Kidney epithelial cell (primary cell): Measurements from ENCODE around the gene PPP1R1C. TPM values are rescaled to one million over a fixed set of nuclear protein-coding genes. Genes with fewer than 3 reads are reported as not detected.
"Not testable (repeated sequence)": the region's sequence is repeated elsewhere in the genome, so short reads cannot be mapped to it uniquely, and the experiment has no call there.

Source experiments
- DNase-seq: peaks from one replicate; pipeline ENCODE4 v3.0.0-alpha.2; 2010; ENCODE audit warnings: low read depth
- H3K27me3 ChIP-seq: 2 replicates; pipeline ENCODE4 v1.6.0; 2011; ENCODE audit warnings: low read length; ENCODE audit not compliant: control insufficient read depth, insufficient read depth
- H3K36me3 ChIP-seq: 2 replicates; pipeline ENCODE4 v1.5.1; 2011; ENCODE audit warnings: low read length; ENCODE audit not compliant: control insufficient read depth, insufficient read depth
- H3K4me3 ChIP-seq: 2 replicates; pipeline ENCODE4 v1.5.1; 2011; ENCODE audit warnings: low read depth, mild to moderate bottlenecking, control low read depth, low read length
- total RNA-seq: library from RNA; depleted of rRNA; stranded (reverse); fragments of >200 nt; gene quantifications from 2 replicates; pipeline ENCODE4 v1.2.3, GENCODE V29; 2015
- TF ChIP-seq, protein P1 (sequence below): IDR thresholded peaks from 2 replicates; pipeline ENCODE4 v1.5.1; 2011; ENCODE audit warnings: mild to moderate bottlenecking, moderate library complexity, low read length, control low read depth, inconsistent platforms; ENCODE audit not compliant: insufficient read depth, poor library complexity, severe bottlenecking

Gene PPP1R1C
- total RNA-seq, 1 donor from 2014 or later, result 2.1 TPM

DNA sequence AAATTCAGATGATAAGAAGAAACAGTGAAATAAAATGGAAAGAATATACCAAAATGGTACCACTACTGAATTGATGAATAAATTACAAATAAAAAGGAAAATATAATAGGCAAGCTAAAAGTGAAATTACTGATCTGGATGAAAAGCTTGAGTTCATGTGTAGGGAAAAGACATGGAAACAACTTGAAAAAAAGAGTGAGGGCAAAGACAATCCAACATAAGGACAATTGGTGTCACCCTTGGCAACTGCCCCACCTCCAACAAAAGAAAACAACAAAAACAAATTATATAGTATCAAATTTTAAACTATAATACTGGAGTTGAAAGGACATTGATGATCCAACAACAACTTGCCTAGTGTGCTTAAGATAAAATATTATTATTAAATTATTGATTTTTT, 37.6 kb downstream of the PPP1R1C start:
- H3K4me3 ChIP-seq, result no peak overlapping the region
- no peak for DNase-seq
- H3K36me3 ChIP-seq, result no peaks in the 10 kb centered on the region

DNA sequence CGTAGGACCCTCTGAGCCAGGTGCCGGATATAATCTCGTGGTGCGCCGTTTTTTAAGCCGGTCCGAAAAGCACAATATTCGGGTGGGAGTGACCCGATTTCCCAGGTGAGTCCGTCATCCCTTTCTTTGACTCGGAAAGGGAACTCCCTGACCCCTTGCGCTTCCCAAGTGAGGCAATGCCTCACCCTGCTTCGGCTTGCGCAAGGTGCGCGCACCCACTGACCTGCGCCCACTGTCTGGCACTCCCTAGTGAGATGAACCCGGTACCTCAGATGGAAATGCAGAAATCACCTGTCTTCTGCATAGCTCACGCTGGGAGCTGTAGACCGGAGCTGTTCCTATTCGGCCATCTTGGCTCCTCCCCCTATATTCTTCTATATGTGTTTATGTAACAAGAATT, 45.2 kb downstream of the PPP1R1C start:
- not testable (repeated sequence) for H3K36me3 ChIP-seq, DNase-seq
- H3K4me3 ChIP-seq, result peak overlapping the region; percentile 31

More for the DNA sequence above, 37.6 kb downstream of the PPP1R1C start:
- no peaks in the 10 kb centered on the region for H3K27me3 ChIP-seq
- TF ChIP-seq, protein P1, sequence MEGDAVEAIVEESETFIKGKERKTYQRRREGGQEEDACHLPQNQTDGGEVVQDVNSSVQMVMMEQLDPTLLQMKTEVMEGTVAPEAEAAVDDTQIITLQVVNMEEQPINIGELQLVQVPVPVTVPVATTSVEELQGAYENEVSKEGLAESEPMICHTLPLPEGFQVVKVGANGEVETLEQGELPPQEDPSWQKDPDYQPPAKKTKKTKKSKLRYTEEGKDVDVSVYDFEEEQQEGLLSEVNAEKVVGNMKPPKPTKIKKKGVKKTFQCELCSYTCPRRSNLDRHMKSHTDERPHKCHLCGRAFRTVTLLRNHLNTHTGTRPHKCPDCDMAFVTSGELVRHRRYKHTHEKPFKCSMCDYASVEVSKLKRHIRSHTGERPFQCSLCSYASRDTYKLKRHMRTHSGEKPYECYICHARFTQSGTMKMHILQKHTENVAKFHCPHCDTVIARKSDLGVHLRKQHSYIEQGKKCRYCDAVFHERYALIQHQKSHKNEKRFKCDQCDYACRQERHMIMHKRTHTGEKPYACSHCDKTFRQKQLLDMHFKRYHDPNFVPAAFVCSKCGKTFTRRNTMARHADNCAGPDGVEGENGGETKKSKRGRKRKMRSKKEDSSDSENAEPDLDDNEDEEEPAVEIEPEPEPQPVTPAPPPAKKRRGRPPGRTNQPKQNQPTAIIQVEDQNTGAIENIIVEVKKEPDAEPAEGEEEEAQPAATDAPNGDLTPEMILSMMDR, result no peak

DNA sequence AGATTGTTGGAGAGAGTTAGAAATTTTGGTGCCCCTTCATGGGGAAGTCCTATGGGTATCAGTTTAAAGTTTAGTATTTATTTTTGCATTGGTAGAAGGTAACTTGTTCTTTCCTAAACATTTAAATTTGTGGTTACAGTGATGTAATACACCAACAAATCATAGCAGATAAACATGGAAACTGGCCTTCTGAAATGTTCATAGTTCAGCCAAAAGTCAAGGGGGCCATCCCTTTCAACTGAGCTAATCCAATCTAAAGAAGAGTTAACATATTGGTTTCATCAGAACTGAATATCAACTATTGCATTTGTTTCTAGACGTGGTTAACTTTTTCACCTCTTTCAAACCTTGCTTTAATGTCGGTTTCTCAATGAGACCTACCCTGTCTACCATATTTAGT, 46.3 kb downstream of the PPP1R1C start:
- no peaks in the 10 kb centered on the region for H3K36me3 ChIP-seq
- TF ChIP-seq, protein P1, result no peak
- H3K4me3 ChIP-seq, result no peak overlapping the region
- no peaks in the 10 kb centered on the region for H3K27me3 ChIP-seq
- DNase-seq, result no peak

More for the DNA sequence above, 45.2 kb downstream of the PPP1R1C start:
- not testable (repeated sequence) for H3K27me3 ChIP-seq

DNA sequence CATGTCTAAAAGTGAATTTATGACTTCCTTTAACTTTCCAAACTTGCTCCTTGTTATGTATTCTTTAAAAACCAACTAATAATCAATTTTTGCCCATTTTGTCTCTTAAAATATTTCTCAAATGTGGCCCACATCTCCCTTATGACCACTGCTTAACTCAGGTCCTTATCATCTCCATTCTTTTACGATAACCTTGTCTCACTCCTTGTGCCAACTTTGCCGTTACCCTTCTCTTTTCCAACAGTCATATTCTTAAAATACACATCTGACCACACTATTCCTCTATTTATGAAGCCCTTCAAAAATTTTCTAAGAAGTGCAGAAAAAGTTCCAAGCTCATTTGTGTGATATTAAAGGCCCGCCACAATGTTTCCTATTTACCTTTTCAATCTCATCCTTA, 47.8 kb downstream of the PPP1R1C start:
- Histone ChIP-seq H3K36me3 (no peaks in the 10 kb centered on the region), H3K27me3 (no peaks in the 10 kb centered on the region), H3K4me3 (no peak overlapping the region)
- DNase-seq, result no peak
- TF ChIP-seq, protein P1, result no peak

DNA sequence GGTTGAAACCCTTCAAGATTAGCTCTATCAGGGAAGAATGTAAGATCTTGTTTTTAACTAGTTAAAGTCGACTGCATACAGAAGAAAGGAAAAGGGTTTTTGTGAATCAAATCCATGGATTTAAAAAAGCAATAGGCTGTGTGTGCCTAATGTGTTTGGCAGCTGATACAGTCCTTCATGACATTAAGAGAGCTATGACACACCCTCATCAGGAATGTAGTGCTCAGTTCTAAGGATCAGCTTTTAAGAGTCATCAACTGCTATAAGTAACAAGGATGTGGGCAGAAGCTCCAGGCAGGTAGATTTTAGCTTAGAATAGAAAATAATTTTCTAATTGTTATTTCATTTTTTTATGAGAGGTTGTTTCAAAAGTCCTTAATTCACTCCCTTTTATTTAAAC, 52.9 kb downstream of the PPP1R1C start:
- Histone ChIP-seq H3K36me3 (no peaks in the 10 kb centered on the region), H3K4me3 (no peak overlapping the region), H3K27me3 (no peaks in the 10 kb centered on the region)
- DNase-seq, result peak; percentile 35
- TF ChIP-seq, protein P1, result no peak

DNA sequence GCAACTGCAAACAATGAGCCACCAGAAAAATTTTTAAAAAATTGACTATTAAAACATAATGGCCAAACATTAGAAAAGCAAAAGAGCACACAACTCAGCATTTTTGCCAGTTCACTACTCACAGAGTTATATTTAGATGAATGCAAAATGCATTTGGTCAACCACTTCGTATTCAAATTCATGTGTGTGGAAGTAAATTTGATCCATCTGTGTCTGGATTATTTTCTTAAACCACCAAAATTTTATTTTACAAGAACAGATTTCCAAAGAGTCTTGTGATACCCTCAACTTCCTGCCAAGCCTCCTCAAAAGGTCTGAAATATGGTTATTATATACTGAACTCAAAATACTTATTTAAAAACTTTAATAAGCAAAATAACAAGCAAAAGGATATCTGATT, 57.4 kb downstream of the PPP1R1C start:
- TF ChIP-seq, protein P1, result no peak
- no peak for DNase-seq
- H3K4me3 ChIP-seq, result no peak overlapping the region
- no peaks in the 10 kb centered on the region for H3K36me3 ChIP-seq
- H3K27me3 ChIP-seq, result no peaks in the 10 kb centered on the region
